ENCODE measurements around the gene EPOP. TPM values are rescaled to one million over a fixed set of nuclear protein-coding genes. Genes with fewer than 3 reads are reported as not detected.
A peak's percentile ranks its signal among the peaks of the same experiment; 100 is the strongest.

The EPOP gene
- total and polyA plus RNA-seq, 2 of the 13 experiments (the other 11 are each of a cell fraction or from before 2014, with no cell fraction given) = 14.7 to 37.8 TPM

DNA sequence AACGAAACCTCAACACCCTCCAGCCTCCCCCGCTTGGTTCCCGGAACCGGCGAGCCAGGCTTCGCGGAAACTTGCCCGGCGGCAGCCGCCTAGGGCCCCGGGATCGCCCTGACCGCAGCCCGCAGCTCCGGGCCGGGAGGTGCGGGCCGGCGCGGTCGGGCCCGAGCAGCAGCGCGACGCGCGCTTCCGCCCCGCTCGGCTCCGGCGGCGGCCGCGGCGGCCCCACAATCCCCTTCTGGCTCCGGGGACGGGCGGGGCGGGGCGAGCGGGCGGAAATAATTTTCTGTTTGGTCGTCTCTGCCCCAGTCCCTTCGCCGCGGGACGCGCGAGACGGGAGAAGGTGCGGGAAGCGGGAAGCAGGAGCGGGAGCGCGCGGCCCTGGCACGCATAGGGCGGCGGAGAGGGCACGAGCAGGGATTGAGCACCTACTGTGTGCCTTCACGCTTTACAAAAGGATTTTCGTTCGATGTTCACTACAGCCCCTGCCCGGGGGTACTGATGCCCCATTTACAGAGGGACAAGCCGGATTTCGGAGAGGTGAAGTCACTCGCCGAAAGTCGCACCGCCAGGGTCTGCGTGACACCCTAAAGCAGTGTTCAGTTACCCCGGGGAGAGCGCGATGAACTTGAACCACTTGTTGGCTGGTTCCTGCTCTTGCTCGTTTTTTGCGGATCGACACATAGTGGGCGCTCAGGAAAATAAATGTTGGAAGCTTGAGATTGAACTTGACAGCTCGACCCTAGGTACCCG lies 27.6 kb upstream of the EPOP start (continued):
- TF ChIP-seq ZFYVE20 (CRISPR knock-in tag; IDR thresholded peaks at IDR 0.05; ENCODE audit: borderline replicate concordance, low read depth) = peak; percentile 67; the same call in 1 of the 2 replicates
- peak; percentile 67; the same call in 1 of the 2 replicates for TF ChIP-seq ZNF773 (CRISPR knock-in tag; IDR thresholded peaks at IDR 0.05; ENCODE audit: borderline replicate concordance)
- 0 out of 2 replicates have a peak, but pooled peaks have one; percentile 14 for TF ChIP-seq CEBPG (CRISPR knock-in tag; IDR thresholded peaks at IDR 0.05)
- peak; percentile 68 for TF ChIP-seq ZNF883 (CRISPR knock-in tag; IDR thresholded peaks at IDR 0.05; ENCODE audit: not compliant biosample characterization)
- TF ChIP-seq ZNF557 (CRISPR knock-in tag; IDR thresholded peaks at IDR 0.05) = 0 out of 2 replicates have a peak, but pooled peaks have one; percentile 8
- peak; percentile 68 for TF ChIP-seq RXRA (CRISPR knock-in tag; IDR thresholded peaks at IDR 0.05)
- no peak for TF ChIP-seq ZNF207 (IDR thresholded peaks at IDR 0.05; ENCODE audit: borderline replicate concordance)
- no peak for TF ChIP-seq ZNF326 (CRISPR knock-in tag; IDR thresholded peaks at IDR 0.05; ENCODE audit: borderline replicate concordance)
- TF ChIP-seq, protein P1, sequence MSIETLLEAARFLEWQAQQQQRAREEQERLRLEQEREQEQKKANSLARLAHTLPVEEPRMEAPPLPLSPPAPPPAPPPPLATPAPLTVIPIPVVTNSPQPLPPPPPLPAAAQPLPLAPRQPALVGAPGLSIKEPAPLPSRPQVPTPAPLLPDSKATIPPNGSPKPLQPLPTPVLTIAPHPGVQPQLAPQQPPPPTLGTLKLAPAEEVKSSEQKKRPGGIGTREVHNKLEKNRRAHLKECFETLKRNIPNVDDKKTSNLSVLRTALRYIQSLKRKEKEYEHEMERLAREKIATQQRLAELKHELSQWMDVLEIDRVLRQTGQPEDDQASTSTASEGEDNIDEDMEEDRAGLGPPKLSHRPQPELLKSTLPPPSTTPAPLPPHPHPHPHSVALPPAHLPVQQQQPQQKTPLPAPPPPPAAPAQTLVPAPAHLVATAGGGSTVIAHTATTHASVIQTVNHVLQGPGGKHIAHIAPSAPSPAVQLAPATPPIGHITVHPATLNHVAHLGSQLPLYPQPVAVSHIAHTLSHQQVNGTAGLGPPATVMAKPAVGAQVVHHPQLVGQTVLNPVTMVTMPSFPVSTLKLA (IDR thresholded peaks at IDR 0.05) = no peak
- TF ChIP-seq ATM (IDR thresholded peaks at IDR 0.05; ENCODE audit: borderline replicate concordance) = no peak
- TF ChIP-seq, protein P2, sequence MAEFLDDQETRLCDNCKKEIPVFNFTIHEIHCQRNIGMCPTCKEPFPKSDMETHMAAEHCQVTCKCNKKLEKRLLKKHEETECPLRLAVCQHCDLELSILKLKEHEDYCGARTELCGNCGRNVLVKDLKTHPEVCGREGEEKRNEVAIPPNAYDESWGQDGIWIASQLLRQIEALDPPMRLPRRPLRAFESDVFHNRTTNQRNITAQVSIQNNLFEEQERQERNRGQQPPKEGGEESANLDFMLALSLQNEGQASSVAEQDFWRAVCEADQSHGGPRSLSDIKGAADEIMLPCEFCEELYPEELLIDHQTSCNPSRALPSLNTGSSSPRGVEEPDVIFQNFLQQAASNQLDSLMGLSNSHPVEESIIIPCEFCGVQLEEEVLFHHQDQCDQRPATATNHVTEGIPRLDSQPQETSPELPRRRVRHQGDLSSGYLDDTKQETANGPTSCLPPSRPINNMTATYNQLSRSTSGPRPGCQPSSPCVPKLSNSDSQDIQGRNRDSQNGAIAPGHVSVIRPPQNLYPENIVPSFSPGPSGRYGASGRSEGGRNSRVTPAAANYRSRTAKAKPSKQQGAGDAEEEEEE (CRISPR knock-in tag; IDR thresholded peaks at IDR 0.05; ENCODE audit: borderline replicate concordance) = no peak
- TF ChIP-seq ZMYM4 (CRISPR knock-in tag; IDR thresholded peaks at IDR 0.05) = no peak
- TF ChIP-seq, protein P3, sequence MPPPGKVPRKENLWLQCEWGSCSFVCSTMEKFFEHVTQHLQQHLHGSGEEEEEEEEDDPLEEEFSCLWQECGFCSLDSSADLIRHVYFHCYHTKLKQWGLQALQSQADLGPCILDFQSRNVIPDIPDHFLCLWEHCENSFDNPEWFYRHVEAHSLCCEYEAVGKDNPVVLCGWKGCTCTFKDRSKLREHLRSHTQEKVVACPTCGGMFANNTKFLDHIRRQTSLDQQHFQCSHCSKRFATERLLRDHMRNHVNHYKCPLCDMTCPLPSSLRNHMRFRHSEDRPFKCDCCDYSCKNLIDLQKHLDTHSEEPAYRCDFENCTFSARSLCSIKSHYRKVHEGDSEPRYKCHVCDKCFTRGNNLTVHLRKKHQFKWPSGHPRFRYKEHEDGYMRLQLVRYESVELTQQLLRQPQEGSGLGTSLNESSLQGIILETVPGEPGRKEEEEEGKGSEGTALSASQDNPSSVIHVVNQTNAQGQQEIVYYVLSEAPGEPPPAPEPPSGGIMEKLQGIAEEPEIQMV (CRISPR knock-in tag; IDR thresholded peaks at IDR 0.05; ENCODE audit: low read depth) = no peak; the same call in 1 of the 2 replicates
- TF ChIP-seq, protein P4, sequence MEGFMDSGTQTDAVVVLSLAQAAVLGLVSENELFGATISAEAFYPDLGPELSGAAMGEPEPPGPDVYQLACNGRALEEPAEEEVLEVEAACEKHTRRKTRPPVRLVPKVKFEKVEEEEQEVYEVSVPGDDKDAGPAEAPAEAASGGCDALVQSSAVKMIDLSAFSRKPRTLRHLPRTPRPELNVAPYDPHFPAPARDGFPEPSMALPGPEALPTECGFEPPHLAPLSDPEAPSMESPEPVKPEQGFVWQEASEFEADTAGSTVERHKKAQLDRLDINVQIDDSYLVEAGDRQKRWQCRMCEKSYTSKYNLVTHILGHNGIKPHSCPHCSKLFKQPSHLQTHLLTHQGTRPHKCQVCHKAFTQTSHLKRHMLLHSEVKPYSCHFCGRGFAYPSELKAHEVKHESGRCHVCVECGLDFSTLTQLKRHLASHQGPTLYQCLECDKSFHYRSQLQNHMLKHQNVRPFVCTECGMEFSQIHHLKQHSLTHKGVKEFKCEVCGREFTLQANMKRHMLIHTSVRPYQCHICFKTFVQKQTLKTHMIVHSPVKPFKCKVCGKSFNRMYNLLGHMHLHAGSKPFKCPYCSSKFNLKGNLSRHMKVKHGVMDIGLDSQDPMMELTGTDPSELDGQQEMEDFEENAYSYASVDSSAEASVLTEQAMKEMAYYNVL (CRISPR knock-in tag; IDR thresholded peaks at IDR 0.05; ENCODE audit: borderline replicate concordance) = peak; percentile 22; the same call in 1 of the 2 replicates
- peak; percentile 88 for TF ChIP-seq PHF21A (CRISPR knock-in tag; IDR thresholded peaks at IDR 0.05)
- TF ChIP-seq, protein P5, sequence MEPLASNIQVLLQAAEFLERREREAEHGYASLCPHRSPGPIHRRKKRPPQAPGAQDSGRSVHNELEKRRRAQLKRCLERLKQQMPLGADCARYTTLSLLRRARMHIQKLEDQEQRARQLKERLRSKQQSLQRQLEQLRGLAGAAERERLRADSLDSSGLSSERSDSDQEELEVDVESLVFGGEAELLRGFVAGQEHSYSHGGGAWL (CRISPR knock-in tag; IDR thresholded peaks at IDR 0.05) = peak; percentile 78
- TF ChIP-seq PAWR (CRISPR knock-in tag; IDR thresholded peaks at IDR 0.05; ENCODE audit: borderline replicate concordance) = 0 out of 2 replicates have a peak, but pooled peaks have one; percentile 3
- 0 out of 2 replicates have a peak, but pooled peaks have one; percentile 75 for TF ChIP-seq ZNF446 (CRISPR knock-in tag; IDR thresholded peaks at IDR 0.05)
- TF ChIP-seq ZNF260 (CRISPR knock-in tag; IDR thresholded peaks at IDR 0.05; ENCODE audit: borderline replicate concordance, low read depth) = no peak
- peak; percentile 67 for TF ChIP-seq BHLHE40 (IDR thresholded peaks at IDR 0.05; ENCODE audit: low read length)
